Upper lobe of left lung (tissue), 4 donors: ENCODE measurements around the gene SCAMP1.

Experiments
- CTCF ChIP-seq, 6 experiments: fragments of 450-650 bp in 4 of 6; fragments of 200-600 bp in 2 of 6; sonication (generic) in 2 of 6; IDR thresholded peaks; one replicate each; pipeline ENCODE4 v1.5.1; 2016 to 2019; ENCODE audit warnings: antibody characterized with exemption in 6 of 6
- POLR2A ChIP-seq, 4 donors: fragments of 450-650 bp; IDR thresholded peaks; one replicate each; pipeline ENCODE4 v1.5.1; 2016 to 2017; ENCODE audit warnings: antibody characterized with exemption in 4 of 4, mild to moderate bottlenecking in 2 of 4

- TF ChIP-seq CTCF (IDR thresholded peaks at IDR 0.05) (no peak), POLR2A (IDR thresholded peaks at IDR 0.05) (no peak)
Observed at GRCh38 chr5:78353520-78353919, 6.9 kb upstream of the SCAMP1 start.
